HG02763 (cell line): ENCODE measurements around the gene MAPKAPK3.
A peak's percentile ranks its signal among the peaks of the same experiment; 100 is the strongest.

Experiments
- ATAC-seq: cut with Tn5 transposase; IDR thresholded peaks from one replicate; pipeline ENCODE4 v1.9.1; 2021; ENCODE audit warnings: mild to moderate bottlenecking, moderate library complexity; ENCODE audit not compliant: unreplicated experiment

MAPKAPK3 gene

GRCh38 chr3:50617096-50617791 lies at the start of gene MAPKAPK3:
Gene MAPKAPK3 (plus strand): TSS chr3:50617151. CDS start chr3:50617566, 415 bp downstream.
- peak; percentile 2 for ATAC-seq

- ATAC-seq, result peak; percentile 75
Measured at GRCh38 chr3:50567386-50568167, 49.4 kb upstream of the MAPKAPK3 start, which contains the start of gene C3orf18. Gene C3orf18 (minus strand): TSS chr3:50567747. CDS start chr3:50565699, 2,048 bp downstream.

GRCh38 chr3:50568947-50569749 lies 47.8 kb upstream of the MAPKAPK3 start, which contains the start of gene HEMK1:
Gene HEMK1 (plus strand): TSS chr3:50569522. CDS start chr3:50571105, 1,583 bp downstream.
- peak; percentile 63 for ATAC-seq

GRCh38 chr3:50570508-50571279 lies 46.3 kb upstream of the MAPKAPK3 start:
- no peak for ATAC-seq

- no peak for ATAC-seq
Measured at GRCh38 chr3:50571486-50571885, 45.5 kb upstream of the MAPKAPK3 start.

GRCh38 chr3:50572158-50572557 lies 44.8 kb upstream of the MAPKAPK3 start:
- ATAC-seq, result no peak

- ATAC-seq, result no peak
Measured at GRCh38 chr3:50572801-50573371, 44.1 kb upstream of the MAPKAPK3 start.

- no peak for ATAC-seq
Measured at GRCh38 chr3:50573566-50574443, 43.1 kb upstream of the MAPKAPK3 start.

- ATAC-seq, result no peak
Measured at GRCh38 chr3:50574444-50574831, 42.5 kb upstream of the MAPKAPK3 start.

- ATAC-seq, result no peak
Measured at GRCh38 chr3:50575372-50575771, 41.6 kb upstream of the MAPKAPK3 start.

- no peak for ATAC-seq
Measured at GRCh38 chr3:50577348-50577747, 39.6 kb upstream of the MAPKAPK3 start.

- ATAC-seq, result no peak
Measured at GRCh38 chr3:50580683-50581458, 36.1 kb upstream of the MAPKAPK3 start.

GRCh38 chr3:50581459-50581842 lies 35.5 kb upstream of the MAPKAPK3 start:
- ATAC-seq, result no peak

GRCh38 chr3:50582083-50582482 lies 34.9 kb upstream of the MAPKAPK3 start:
- no peak for ATAC-seq

GRCh38 chr3:50583897-50584296 lies 33.1 kb upstream of the MAPKAPK3 start:
- ATAC-seq, result no peak

- ATAC-seq, result no peak
Measured at GRCh38 chr3:50584391-50584790, 32.6 kb upstream of the MAPKAPK3 start.

- no peak for ATAC-seq
Measured at GRCh38 chr3:50585919-50586762, 30.8 kb upstream of the MAPKAPK3 start.

GRCh38 chr3:50586763-50587070 lies 30.2 kb upstream of the MAPKAPK3 start:
- no peak for ATAC-seq
